Measurements from ENCODE around the gene ACOT6.
"Not testable (repeated sequence)": the region's sequence is repeated elsewhere in the genome, so short reads cannot be mapped to it uniquely, and the experiment has no call there.

The ACOT6 gene

GRCh38 chr14:73655851-73656250, 43.5 kb downstream of the ACOT6 start:
- DNase-seq, result no peak

- DNase-seq, result not testable (repeated sequence)
Observed at GRCh38 chr14:73659202-73659601, 46.9 kb downstream of the ACOT6 start.

GRCh38 chr14:73660511-73660910, 48.2 kb downstream of the ACOT6 start:
- DNase-seq, result no peak

GRCh38 chr14:73661872-73662271, 49.6 kb downstream of the ACOT6 start:
- no peak for DNase-seq

GRCh38 chr14:73662487-73662943, 50.2 kb downstream of the ACOT6 start:
- peak in 1 of 2 experiments; percentile 4 for DNase-seq

GRCh38 chr14:73663548-73664212, 51.4 kb downstream of the ACOT6 start:
- DNase-seq, result no peak

- no peak for DNase-seq
Observed at GRCh38 chr14:73665130-73665529, 52.8 kb downstream of the ACOT6 start.

- no peak for DNase-seq
Observed at GRCh38 chr14:73666583-73666982, 54.3 kb downstream of the ACOT6 start.

- DNase-seq, result no peak
Observed at GRCh38 chr14:73667854-73668253, 55.5 kb downstream of the ACOT6 start.
